ENCODE results near the gene FAM168B.

Gene FAM168B

GRCh38 chr2:131113566-131114227 is 20.4 kb upstream of the FAM168B start:
- no peak for TF ChIP-seq CTCF (conservative IDR thresholded peaks at IDR 0.05)
- no peak overlapping the region for H3K27ac ChIP-seq

- TF ChIP-seq CTCF (conservative IDR thresholded peaks at IDR 0.05) = no peak
- H3K27ac ChIP-seq = no peak overlapping the region
Observed at GRCh38 chr2:131112529-131112928, 19.3 kb upstream of the FAM168B start.

GRCh38 chr2:131105950-131106801 is 12.9 kb upstream of the FAM168B start:
- TF ChIP-seq CTCF (conservative IDR thresholded peaks at IDR 0.05) = no peak
- H3K27ac ChIP-seq = peak overlapping the region; percentile 90

GRCh38 chr2:131105156-131105949 is 12.1 kb upstream of the FAM168B start, which contains the start of gene PLEKHB2:
Gene PLEKHB2 (plus strand): TSS chr2:131105336. CDS start chr2:131120942, 15,606 bp downstream.
- TF ChIP-seq CTCF (conservative IDR thresholded peaks at IDR 0.05) = peak; percentile 21; the same call in 1 of the 2 replicates
- H3K27ac ChIP-seq = peak within 1 kb of the TSS; percentile 90

GRCh38 chr2:131104487-131105155 is 11.4 kb upstream of the FAM168B start:
- H3K27ac ChIP-seq = peak overlapping the region; percentile 90
- TF ChIP-seq CTCF (conservative IDR thresholded peaks at IDR 0.05) = no peak

GRCh38 chr2:131103165-131103564 is 9.9 kb upstream of the FAM168B start:
- peak overlapping the region; percentile 90 for H3K27ac ChIP-seq
- no peak for TF ChIP-seq CTCF (conservative IDR thresholded peaks at IDR 0.05)

All from VCaP (cell line).